WTC11 (cell line): Measurements from ENCODE around the gene PTK6.

ENCODE experiments used
- ETV6 ChIP-seq: sonication (generic); formaldehyde crosslinking; IDR thresholded peaks from 2 replicates; pipeline ENCODE4 v1.8.1; 2022; ENCODE audit warnings: mild to moderate bottlenecking, missing genetic modification reagents
- MAX ChIP-seq: sonication (generic); formaldehyde crosslinking; IDR thresholded peaks from 2 replicates; pipeline ENCODE4 v1.8.0; 2022; ENCODE audit warnings: mild to moderate bottlenecking, missing genetic modification reagents
- MXD4 ChIP-seq: fragments of 250-450 bp; sonication (Bioruptor Pico); IDR thresholded peaks from 2 replicates; pipeline ENCODE4 v1.8.0; 2021; ENCODE audit warnings: mild to moderate bottlenecking, moderate library complexity, borderline replicate concordance
- NR1H2 ChIP-seq: sonication (generic); formaldehyde crosslinking; IDR thresholded peaks from 2 replicates; pipeline ENCODE4 v1.9.0; 2021; ENCODE audit warnings: mild to moderate bottlenecking, moderate library complexity, missing genetic modification reagents
- SOX15 ChIP-seq: fragments of 250-450 bp; sonication (Bioruptor Pico); IDR thresholded peaks from 2 replicates; pipeline ENCODE4 v1.9.0; 2021; ENCODE audit warnings: mild to moderate bottlenecking
- SP1 ChIP-seq: sonication (generic); formaldehyde crosslinking; conservative IDR thresholded peaks from 2 replicates; pipeline ENCODE4 v1.8.1; 2022; ENCODE audit warnings: missing genetic modification reagents
- USF2 ChIP-seq: sonication (generic); formaldehyde crosslinking; IDR thresholded peaks from 2 replicates; pipeline ENCODE4 v1.8.1; 2023; ENCODE audit warnings: mild to moderate bottlenecking, missing genetic modification reagents, moderate library complexity
- ZNF671 ChIP-seq: fragments of 250-450 bp; sonication (Bioruptor Pico); IDR thresholded peaks from 2 replicates; pipeline ENCODE4 v1.8.0; 2021; ENCODE audit warnings: mild to moderate bottlenecking
- TF ChIP-seq, protein P1 (sequence below): fragments of 200-600 bp; IDR thresholded peaks from 2 replicates; pipeline ENCODE4 v1.8.0; 2022; ENCODE audit warnings: antibody characterized with exemption
- TF ChIP-seq, protein P2 (sequence below): sonication (generic); formaldehyde crosslinking; IDR thresholded peaks from 2 replicates; pipeline ENCODE4 v1.8.0; 2023; ENCODE audit warnings: missing genetic modification reagents, mild to moderate bottlenecking, borderline replicate concordance
- TF ChIP-seq, protein P3 (sequence below): sonication (generic); formaldehyde crosslinking; conservative IDR thresholded peaks from 2 replicates; pipeline ENCODE4 v1.8.1; 2022; ENCODE audit warnings: mild to moderate bottlenecking, missing genetic modification reagents
- TF ChIP-seq, protein P4 (sequence below): sonication (generic); formaldehyde crosslinking; IDR thresholded peaks from 2 replicates; pipeline ENCODE4 v1.8.1; 2022; ENCODE audit warnings: low read depth, missing genetic modification reagents, borderline replicate concordance

- TF ChIP-seq, protein P1, sequence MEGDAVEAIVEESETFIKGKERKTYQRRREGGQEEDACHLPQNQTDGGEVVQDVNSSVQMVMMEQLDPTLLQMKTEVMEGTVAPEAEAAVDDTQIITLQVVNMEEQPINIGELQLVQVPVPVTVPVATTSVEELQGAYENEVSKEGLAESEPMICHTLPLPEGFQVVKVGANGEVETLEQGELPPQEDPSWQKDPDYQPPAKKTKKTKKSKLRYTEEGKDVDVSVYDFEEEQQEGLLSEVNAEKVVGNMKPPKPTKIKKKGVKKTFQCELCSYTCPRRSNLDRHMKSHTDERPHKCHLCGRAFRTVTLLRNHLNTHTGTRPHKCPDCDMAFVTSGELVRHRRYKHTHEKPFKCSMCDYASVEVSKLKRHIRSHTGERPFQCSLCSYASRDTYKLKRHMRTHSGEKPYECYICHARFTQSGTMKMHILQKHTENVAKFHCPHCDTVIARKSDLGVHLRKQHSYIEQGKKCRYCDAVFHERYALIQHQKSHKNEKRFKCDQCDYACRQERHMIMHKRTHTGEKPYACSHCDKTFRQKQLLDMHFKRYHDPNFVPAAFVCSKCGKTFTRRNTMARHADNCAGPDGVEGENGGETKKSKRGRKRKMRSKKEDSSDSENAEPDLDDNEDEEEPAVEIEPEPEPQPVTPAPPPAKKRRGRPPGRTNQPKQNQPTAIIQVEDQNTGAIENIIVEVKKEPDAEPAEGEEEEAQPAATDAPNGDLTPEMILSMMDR, result no peak
- TF ChIP-seq SOX15 (CRISPR knock-in tag) (no peak), ETV6 (CRISPR knock-in tag) (no peak), NR1H2 (CRISPR knock-in tag) (no peak), ZNF671 (CRISPR knock-in tag) (no peak), MAX (CRISPR knock-in tag) (no peak), SP1 (CRISPR knock-in tag) (no peak), USF2 (CRISPR knock-in tag) (no peak), MXD4 (CRISPR knock-in tag) (no peak)
- TF ChIP-seq, protein P2, sequence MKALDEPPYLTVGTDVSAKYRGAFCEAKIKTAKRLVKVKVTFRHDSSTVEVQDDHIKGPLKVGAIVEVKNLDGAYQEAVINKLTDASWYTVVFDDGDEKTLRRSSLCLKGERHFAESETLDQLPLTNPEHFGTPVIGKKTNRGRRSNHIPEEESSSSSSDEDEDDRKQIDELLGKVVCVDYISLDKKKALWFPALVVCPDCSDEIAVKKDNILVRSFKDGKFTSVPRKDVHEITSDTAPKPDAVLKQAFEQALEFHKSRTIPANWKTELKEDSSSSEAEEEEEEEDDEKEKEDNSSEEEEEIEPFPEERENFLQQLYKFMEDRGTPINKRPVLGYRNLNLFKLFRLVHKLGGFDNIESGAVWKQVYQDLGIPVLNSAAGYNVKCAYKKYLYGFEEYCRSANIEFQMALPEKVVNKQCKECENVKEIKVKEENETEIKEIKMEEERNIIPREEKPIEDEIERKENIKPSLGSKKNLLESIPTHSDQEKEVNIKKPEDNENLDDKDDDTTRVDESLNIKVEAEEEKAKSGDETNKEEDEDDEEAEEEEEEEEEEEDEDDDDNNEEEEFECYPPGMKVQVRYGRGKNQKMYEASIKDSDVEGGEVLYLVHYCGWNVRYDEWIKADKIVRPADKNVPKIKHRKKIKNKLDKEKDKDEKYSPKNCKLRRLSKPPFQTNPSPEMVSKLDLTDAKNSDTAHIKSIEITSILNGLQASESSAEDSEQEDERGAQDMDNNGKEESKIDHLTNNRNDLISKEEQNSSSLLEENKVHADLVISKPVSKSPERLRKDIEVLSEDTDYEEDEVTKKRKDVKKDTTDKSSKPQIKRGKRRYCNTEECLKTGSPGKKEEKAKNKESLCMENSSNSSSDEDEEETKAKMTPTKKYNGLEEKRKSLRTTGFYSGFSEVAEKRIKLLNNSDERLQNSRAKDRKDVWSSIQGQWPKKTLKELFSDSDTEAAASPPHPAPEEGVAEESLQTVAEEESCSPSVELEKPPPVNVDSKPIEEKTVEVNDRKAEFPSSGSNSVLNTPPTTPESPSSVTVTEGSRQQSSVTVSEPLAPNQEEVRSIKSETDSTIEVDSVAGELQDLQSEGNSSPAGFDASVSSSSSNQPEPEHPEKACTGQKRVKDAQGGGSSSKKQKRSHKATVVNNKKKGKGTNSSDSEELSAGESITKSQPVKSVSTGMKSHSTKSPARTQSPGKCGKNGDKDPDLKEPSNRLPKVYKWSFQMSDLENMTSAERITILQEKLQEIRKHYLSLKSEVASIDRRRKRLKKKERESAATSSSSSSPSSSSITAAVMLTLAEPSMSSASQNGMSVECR (CRISPR knock-in tag), result no peak
- TF ChIP-seq, protein P3, sequence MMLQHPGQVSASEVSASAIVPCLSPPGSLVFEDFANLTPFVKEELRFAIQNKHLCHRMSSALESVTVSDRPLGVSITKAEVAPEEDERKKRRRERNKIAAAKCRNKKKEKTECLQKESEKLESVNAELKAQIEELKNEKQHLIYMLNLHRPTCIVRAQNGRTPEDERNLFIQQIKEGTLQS (CRISPR knock-in tag), result no peak
- TF ChIP-seq, protein P4, sequence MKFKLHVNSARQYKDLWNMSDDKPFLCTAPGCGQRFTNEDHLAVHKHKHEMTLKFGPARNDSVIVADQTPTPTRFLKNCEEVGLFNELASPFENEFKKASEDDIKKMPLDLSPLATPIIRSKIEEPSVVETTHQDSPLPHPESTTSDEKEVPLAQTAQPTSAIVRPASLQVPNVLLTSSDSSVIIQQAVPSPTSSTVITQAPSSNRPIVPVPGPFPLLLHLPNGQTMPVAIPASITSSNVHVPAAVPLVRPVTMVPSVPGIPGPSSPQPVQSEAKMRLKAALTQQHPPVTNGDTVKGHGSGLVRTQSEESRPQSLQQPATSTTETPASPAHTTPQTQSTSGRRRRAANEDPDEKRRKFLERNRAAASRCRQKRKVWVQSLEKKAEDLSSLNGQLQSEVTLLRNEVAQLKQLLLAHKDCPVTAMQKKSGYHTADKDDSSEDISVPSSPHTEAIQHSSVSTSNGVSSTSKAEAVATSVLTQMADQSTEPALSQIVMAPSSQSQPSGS (CRISPR knock-in tag), result no peak
These were observed 32.1 kb upstream of the PTK6 start for GRCh38 chr20:63568986-63569949.
